Chondrocyte (in vitro differentiated cells): ENCODE measurements around the gene COX19. TPM values are rescaled to one million over a fixed set of nuclear protein-coding genes. Genes with fewer than 3 reads are reported as not detected.
A peak's percentile ranks its signal among the peaks of the same experiment; 100 is the strongest.

Experiments used
- DNase-seq: peaks from one replicate; pipeline ENCODE4 v3.0.0; 2021; ENCODE audit warnings: mixed read lengths, low spot score
- H3K27ac Mint-ChIP-seq: one replicate; pipeline ENCODE4 v1.8.0; 2021; ENCODE audit warnings: mild to moderate bottlenecking, moderate library complexity, mixed read lengths; ENCODE audit not compliant: unreplicated experiment
- H3K27me3 Mint-ChIP-seq: 2 replicates; pipeline ENCODE4 v1.8.0; 2021; ENCODE audit warnings: low read depth, mixed read lengths
- H3K36me3 Mint-ChIP-seq: 2 replicates; pipeline ENCODE4 v1.8.0; 2021; ENCODE audit warnings: low read depth, mixed read lengths
- H3K4me1 Mint-ChIP-seq: 2 replicates; pipeline ENCODE4 v1.8.0; 2021; ENCODE audit warnings: low read depth, mild to moderate bottlenecking, mixed read lengths
- H3K4me3 Mint-ChIP-seq: one replicate; pipeline ENCODE4 v1.8.0; 2021; ENCODE audit warnings: mild to moderate bottlenecking, moderate library complexity, mixed read lengths; ENCODE audit not compliant: unreplicated experiment
- H3K9me3 Mint-ChIP-seq: 2 replicates; pipeline ENCODE4 v1.8.0; 2021; ENCODE audit warnings: low read depth, mixed read lengths
- total RNA-seq: library from RNA; stranded (reverse); gene quantifications from 3 replicates; pipeline ENCODE4 v1.2.1, GENCODE V29; 2021
- TF ChIP-seq, protein P1 (sequence below): fragments of 200-600 bp; sonication (generic); IDR thresholded peaks from 2 replicates; pipeline ENCODE4 v1.5.0; 2021; ENCODE audit warnings: antibody characterized with exemption, mild to moderate bottlenecking, moderate library complexity

COX19 gene
- total RNA-seq, 1 donor from 2014 or later: 9.6 TPM

DNA sequence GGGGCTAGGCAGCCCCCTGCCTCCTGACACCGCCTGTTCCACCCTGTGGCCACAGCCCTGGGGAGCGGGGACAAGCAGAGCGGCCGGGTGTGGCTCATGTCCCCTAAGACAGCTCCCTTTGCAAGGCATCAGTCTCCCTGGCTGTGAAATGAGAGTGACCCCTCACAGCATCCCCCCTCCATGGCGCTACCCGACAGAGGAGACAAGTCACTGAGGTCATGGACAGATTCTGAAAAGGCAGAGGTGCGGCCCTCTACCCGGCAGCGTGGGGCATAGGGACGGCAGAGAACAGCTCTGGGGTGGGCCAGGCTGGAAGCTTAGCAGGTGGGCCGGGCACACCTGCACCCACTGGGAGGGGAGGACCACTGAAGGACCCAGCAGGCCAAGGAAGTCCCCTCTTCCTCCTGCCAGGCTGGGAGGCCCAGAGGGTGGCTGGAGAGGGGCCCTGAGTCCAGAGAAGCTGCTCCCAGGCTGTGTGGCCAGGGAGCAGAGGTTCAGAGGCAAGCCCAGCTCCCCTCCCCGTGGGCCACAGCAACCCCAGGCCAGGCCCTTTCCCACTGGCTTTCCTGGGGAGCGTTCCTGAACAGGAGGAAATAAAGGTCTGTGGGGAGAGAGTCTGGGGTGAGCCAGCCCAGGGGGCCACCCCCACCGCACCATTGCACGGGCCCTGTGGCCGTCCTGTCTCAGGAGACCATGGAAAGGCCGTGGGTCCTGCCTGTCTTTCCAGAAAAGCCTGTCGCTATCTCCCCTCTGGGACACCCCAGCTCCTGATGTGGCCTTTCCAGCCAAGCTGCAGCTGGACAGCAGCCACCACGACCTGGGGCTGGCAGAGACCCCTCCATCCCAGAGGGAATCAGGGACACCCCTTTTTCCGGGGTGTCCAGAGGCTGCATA is 22.6 kb downstream of the COX19 start:
- Mint-ChIP-seq H3K4me3 (no peak overlapping the region), H3K27ac (no peak overlapping the region)

DNA sequence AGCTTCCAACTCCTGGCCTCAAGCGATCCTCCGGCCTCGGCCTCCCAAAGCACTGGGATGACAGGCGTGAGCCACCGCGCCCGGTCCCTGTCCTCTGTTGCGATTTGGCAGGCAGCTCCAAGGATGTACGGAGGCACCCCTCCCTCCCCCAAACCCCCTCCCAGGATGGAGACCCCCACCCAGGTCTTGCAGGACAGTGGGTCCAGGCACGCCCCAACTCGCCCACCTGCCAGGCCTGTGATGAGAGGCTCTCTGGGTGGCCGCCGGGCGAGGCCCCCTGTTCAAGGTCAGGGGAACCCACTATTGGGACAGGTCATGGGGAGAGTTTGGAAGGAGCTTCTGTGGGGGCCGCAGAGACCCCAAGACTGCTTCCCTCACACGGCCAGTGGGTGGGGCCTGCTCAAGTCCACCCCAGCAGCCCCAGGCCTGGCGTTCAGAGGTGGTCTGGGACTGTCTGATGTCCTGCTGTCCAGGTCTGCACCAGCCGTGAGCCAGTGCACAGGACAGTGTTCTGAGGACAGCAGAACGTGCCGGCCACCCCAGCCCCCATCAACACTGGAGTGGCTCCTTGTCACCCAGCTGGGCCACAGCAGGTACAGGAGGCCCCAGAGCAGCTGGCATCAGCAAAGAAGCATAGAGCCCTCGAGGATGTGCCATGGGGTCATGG is 23.3 kb downstream of the COX19 start:
- Mint-ChIP-seq H3K27me3 (peaks cover 1% of the 10 kb centered on the region), H3K4me3 (no peak overlapping the region), H3K4me1 (peaks cover 4% of the 10 kb centered on the region), H3K9me3 (no peaks in the 10 kb centered on the region), H3K27ac (no peak overlapping the region), H3K36me3 (no peaks in the 10 kb centered on the region)
- peak; percentile 81 for DNase-seq
- TF ChIP-seq, protein P1, sequence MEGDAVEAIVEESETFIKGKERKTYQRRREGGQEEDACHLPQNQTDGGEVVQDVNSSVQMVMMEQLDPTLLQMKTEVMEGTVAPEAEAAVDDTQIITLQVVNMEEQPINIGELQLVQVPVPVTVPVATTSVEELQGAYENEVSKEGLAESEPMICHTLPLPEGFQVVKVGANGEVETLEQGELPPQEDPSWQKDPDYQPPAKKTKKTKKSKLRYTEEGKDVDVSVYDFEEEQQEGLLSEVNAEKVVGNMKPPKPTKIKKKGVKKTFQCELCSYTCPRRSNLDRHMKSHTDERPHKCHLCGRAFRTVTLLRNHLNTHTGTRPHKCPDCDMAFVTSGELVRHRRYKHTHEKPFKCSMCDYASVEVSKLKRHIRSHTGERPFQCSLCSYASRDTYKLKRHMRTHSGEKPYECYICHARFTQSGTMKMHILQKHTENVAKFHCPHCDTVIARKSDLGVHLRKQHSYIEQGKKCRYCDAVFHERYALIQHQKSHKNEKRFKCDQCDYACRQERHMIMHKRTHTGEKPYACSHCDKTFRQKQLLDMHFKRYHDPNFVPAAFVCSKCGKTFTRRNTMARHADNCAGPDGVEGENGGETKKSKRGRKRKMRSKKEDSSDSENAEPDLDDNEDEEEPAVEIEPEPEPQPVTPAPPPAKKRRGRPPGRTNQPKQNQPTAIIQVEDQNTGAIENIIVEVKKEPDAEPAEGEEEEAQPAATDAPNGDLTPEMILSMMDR: no peak

More for the DNA sequence above, 22.6 kb downstream of the COX19 start:
- DNase-seq: peak; percentile 81
- TF ChIP-seq, protein P1: no peak
- Mint-ChIP-seq H3K36me3 (no peaks in the 10 kb centered on the region), H3K27me3 (peaks cover 1% of the 10 kb centered on the region), H3K9me3 (no peaks in the 10 kb centered on the region), H3K4me1 (peaks cover 4% of the 10 kb centered on the region)

DNA sequence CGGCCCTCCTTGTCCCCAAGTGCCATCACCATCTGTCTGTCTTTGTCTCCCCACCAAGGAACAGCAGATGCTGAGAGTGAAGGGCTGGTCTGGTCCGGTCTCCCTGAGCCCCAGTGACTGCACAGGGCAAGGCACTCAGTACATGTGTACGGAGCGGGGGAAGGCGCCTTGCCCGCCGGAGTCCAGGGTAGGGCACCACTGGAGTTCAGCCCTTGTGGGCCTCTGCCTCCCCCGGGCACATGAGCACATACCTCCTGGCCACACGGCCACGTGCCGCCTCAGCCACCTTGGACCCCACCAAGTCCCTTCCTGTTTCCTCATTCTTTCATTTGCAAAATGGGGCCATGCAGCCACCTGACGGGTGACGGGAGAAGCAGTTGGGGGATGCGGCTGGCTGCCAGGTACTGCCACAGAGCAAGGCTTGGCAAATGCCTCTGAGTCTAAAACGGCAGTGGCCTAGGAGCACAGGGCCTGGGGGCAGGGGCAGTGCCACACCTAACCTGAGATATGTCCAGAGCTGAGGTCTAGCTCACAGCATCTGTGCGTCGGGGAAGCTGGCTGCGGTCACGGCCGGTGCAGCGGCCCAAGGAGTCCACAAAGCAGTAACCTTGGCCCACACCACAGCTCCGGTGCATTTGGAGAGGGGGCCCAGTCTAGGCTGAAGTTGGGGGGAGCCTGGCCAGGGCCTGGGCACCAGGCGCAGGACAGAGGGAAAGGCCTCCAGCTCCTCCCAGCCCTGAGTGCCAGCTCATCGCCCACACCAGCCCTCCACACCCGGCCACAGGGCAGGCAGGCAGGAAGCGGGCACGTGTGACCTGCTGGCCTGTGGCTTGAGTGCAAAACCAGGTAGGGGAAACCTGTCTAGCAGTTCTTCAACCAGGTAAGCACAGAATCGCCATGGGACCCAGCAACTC is 26.1 kb downstream of the COX19 start:
- peak; percentile 89 for DNase-seq
- Mint-ChIP-seq H3K27ac (no peak overlapping the region), H3K9me3 (no peaks in the 10 kb centered on the region), H3K27me3 (peaks cover 1% of the 10 kb centered on the region), H3K4me1 (no peaks in the 10 kb centered on the region), H3K36me3 (no peaks in the 10 kb centered on the region), H3K4me3 (no peak overlapping the region)
- TF ChIP-seq, protein P1: no peak

DNA sequence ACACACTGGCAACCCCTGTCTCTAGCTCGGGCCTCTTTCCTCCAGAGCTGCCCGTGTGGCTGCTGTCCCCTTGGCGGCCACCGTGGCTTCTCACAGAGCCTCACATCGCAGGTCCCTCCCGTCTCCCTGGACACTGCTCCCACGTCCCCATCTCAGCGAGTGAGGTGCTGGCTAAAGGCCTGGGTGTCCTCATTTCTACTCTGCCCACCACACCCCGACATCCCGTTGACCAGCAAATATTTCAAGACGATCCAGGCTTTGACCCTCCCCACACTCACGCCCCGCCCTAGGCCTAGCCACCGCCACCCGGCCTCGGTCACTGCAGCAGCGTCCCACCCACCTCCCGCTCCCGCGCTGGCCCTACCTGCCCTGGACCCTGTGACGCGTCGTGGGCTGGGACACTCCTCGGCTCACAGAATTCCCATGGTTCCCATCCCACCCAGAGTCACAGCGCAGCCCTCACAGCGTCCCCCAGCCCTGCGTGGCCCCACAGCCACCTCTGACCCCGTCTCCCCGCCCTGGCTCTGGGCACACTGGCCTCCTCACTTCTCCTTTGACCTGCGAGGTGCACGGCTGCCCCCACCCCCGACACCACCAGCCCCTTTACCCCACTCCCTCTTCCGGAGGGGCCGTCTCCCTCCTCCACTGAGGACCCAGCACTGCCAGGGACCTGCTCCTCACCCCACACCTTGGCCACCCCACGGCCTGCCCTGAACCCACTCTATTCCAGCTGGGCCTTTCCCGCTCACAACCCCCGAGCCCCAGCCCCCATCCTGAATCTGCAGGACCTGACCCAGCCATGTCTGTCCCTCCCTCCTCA is 27.7 kb downstream of the COX19 start:
- H3K27ac Mint-ChIP-seq: no peak overlapping the region
- TF ChIP-seq, protein P1: no peak
- H3K9me3 Mint-ChIP-seq: no peaks in the 10 kb centered on the region
- DNase-seq: peak; percentile 86
- no peaks in the 10 kb centered on the region for H3K4me1 Mint-ChIP-seq
- H3K4me3 Mint-ChIP-seq: no peak overlapping the region
- H3K36me3 Mint-ChIP-seq: no peaks in the 10 kb centered on the region
- H3K27me3 Mint-ChIP-seq: peaks cover 1% of the 10 kb centered on the region
